Activated naive CD4-positive, alpha-beta T cell treated with anti-CD3 and anti-CD28 coated beads, Interleukin-2, amount 50 U/mL, for 72 hours (primary cell): ENCODE measurements around the gene CCDC81. TPM values are rescaled to one million over a fixed set of nuclear protein-coding genes. Genes with fewer than 3 reads are reported as not detected.

Experiments
- ATAC-seq, 2 donors: fragments of 150-1000 bp; cut with Tn5 transposase; 2 replicates each; pipeline ENCODE4 v1.10.0; 2021; ENCODE audit warnings: mild to moderate bottlenecking in 2 of 2, moderate library complexity in 2 of 2
- DNase-seq, 2 donors: peaks; one replicate each; pipeline ENCODE4 v3.0.0; 2021 to 2022; ENCODE audit warnings: low spot score in 2 of 2
- H3K27ac Mint-ChIP-seq, 2 donors: one replicate each; pipeline ENCODE4 v1.8.0; 2022; ENCODE audit warnings: mild to moderate bottlenecking in 2 of 2, mixed read lengths in 2 of 2
- H3K36me3 Mint-ChIP-seq, 2 donors: one replicate each; pipeline ENCODE4 v1.8.0; 2022; ENCODE audit warnings: mixed read lengths in 2 of 2
- H3K9me3 Mint-ChIP-seq, 2 donors: one replicate each; pipeline ENCODE4 v1.8.0; 2022; ENCODE audit warnings: mixed read lengths in 2 of 2
- total RNA-seq, 2 donors: library from RNA; stranded (reverse); gene quantifications; one replicate each; pipeline ENCODE4 v1.2.3, GENCODE V29; 2022

Gene CCDC81
- total RNA-seq, 2 donors from 2014 or later: 0.66 to 2.6 TPM

GRCh38 chr11:86446163-86446923 is 71.7 kb downstream of the CCDC81 start:
- Mint-ChIP-seq H3K27ac (peak overlapping the region in 1 of 2 donors; percentile 14), H3K9me3 (peaks cover 5 to 6% of the 10 kb centered on the region in 2 donors), H3K36me3 (peaks cover 11 to 13% of the 10 kb centered on the region in 2 donors)
- ATAC-seq: peak in 1 of 2 donors; percentile 18
- DNase-seq: no peak

GRCh38 chr11:86446924-86447285 is 72.2 kb downstream of the CCDC81 start:
- no peak for DNase-seq
- no peak for ATAC-seq
- Mint-ChIP-seq H3K36me3 (peaks cover 11 to 13% of the 10 kb centered on the region in 2 donors), H3K27ac (peak overlapping the region in 1 of 2 donors; percentile 14), H3K9me3 (peaks cover 5 to 6% of the 10 kb centered on the region in 2 donors)

- DNase-seq (peak in 1 of 2 donors; percentile 23), ATAC-seq (peak; percentile 67 to 86)
- Mint-ChIP-seq H3K9me3 (peaks cover 5 to 6% of the 10 kb centered on the region in 2 donors), H3K36me3 (peaks cover 7 to 13% of the 10 kb centered on the region in 2 donors), H3K27ac (peak overlapping the region in 1 of 2 donors; percentile 69)
Measured at GRCh38 chr11:86447763-86448480, 73.2 kb downstream of the CCDC81 start.

GRCh38 chr11:86449993-86450629 is 75.4 kb downstream of the CCDC81 start:
- H3K36me3 Mint-ChIP-seq: peaks cover 0 to 4% of the 10 kb centered on the region in 2 donors

GRCh38 chr11:86453290-86454030 is 78.8 kb downstream of the CCDC81 start:
- H3K27ac Mint-ChIP-seq: no peak overlapping the region
- H3K36me3 Mint-ChIP-seq: peaks cover 0 to 4% of the 10 kb centered on the region in 2 donors
- no peaks in the 10 kb centered on the region for H3K9me3 Mint-ChIP-seq
- no peak for DNase-seq
- ATAC-seq: no peak

More at GRCh38 chr11:86449993-86450629, 75.4 kb downstream of the CCDC81 start:
- Mint-ChIP-seq H3K27ac (peak overlapping the region in 1 of 2 donors; percentile 74), H3K9me3 (no peaks in the 10 kb centered on the region)
- no peak for DNase-seq
- ATAC-seq: no peak

- Mint-ChIP-seq H3K27ac (peak overlapping the region; percentile 12 to 58), H3K9me3 (no peaks in the 10 kb centered on the region), H3K36me3 (peaks cover 0 to 5% of the 10 kb centered on the region in 2 donors)
- ATAC-seq (peak; percentile 90 to 92), DNase-seq (peak; percentile 66 to 88)
Measured at GRCh38 chr11:86456075-86456939, 81.6 kb downstream of the CCDC81 start.

GRCh38 chr11:86458294-86459001 is 83.8 kb downstream of the CCDC81 start:
- ATAC-seq: no peak
- no peak overlapping the region for H3K27ac Mint-ChIP-seq
- no peak for DNase-seq
- H3K9me3 Mint-ChIP-seq: no peaks in the 10 kb centered on the region
- peaks cover 0 to 5% of the 10 kb centered on the region in 2 donors for H3K36me3 Mint-ChIP-seq

GRCh38 chr11:86459002-86459385 is 84.3 kb downstream of the CCDC81 start:
- no peak for DNase-seq
- Mint-ChIP-seq H3K9me3 (no peaks in the 10 kb centered on the region), H3K27ac (no peak overlapping the region), H3K36me3 (peaks cover 0 to 5% of the 10 kb centered on the region in 2 donors)
- ATAC-seq: no peak

GRCh38 chr11:86459682-86460460 is 85.2 kb downstream of the CCDC81 start:
- peak in 1 of 2 donors; percentile 12 for ATAC-seq
- no peak overlapping the region for H3K27ac Mint-ChIP-seq

GRCh38 chr11:86460461-86461385 is 86.0 kb downstream of the CCDC81 start:
- DNase-seq (no peak), ATAC-seq (peak in 1 of 2 donors; percentile 46)
- peaks cover 0 to 5% of the 10 kb centered on the region in 2 donors for H3K36me3 Mint-ChIP-seq
- no peaks in the 10 kb centered on the region for H3K9me3 Mint-ChIP-seq
- peak overlapping the region in 1 of 2 donors; percentile 20 for H3K27ac Mint-ChIP-seq

More at GRCh38 chr11:86459682-86460460, 85.2 kb downstream of the CCDC81 start:
- no peak for DNase-seq
- Mint-ChIP-seq H3K9me3 (no peaks in the 10 kb centered on the region), H3K36me3 (peaks cover 0 to 5% of the 10 kb centered on the region in 2 donors)

- Mint-ChIP-seq H3K36me3 (peaks cover 0 to 5% of the 10 kb centered on the region in 2 donors), H3K27ac (no peak overlapping the region), H3K9me3 (no peaks in the 10 kb centered on the region)
- DNase-seq: no peak
- no peak for ATAC-seq
Measured at GRCh38 chr11:86461892-86462291, 87.2 kb downstream of the CCDC81 start.

- no peak for DNase-seq
Measured at GRCh38 chr11:86463120-86463519, 88.4 kb downstream of the CCDC81 start.

GRCh38 chr11:86463955-86464354 is 89.3 kb downstream of the CCDC81 start:
- Mint-ChIP-seq H3K36me3 (no peaks in the 10 kb centered on the region), H3K27ac (no peak overlapping the region), H3K9me3 (no peaks in the 10 kb centered on the region)
- DNase-seq (no peak), ATAC-seq (no peak)

More at GRCh38 chr11:86463120-86463519, 88.4 kb downstream of the CCDC81 start:
- Mint-ChIP-seq H3K27ac (no peak overlapping the region), H3K9me3 (no peaks in the 10 kb centered on the region), H3K36me3 (peaks cover 0 to 5% of the 10 kb centered on the region in 2 donors)
- ATAC-seq: no peak
